Activated T-helper 2 cell treated with anti-CD3 and anti-CD28 coated beads, Interferon-gamma antibody, Interleukin-2, Interleukin-4, amounts not matched to agents 10 μg/mL and 5 μg/mL and 100 μg/mL, durations not matched to agents 14 hours and 24 hours and 36 hours (primary cell): ENCODE measurements around the gene KDM2A. TPM values are rescaled to one million over a fixed set of nuclear protein-coding genes. Genes with fewer than 3 reads are reported as not detected.

Source experiments
- DNase-seq: peaks from one replicate; pipeline ENCODE4 v3.0.0; 2021; ENCODE audit warnings: low spot score
- H3K27ac Mint-ChIP-seq: one replicate; pipeline ENCODE4 v1.8.0; 2021; ENCODE audit warnings: mixed read lengths
- H3K27me3 Mint-ChIP-seq: one replicate; pipeline ENCODE4 v1.8.0; 2021; ENCODE audit warnings: low read depth, mixed read lengths
- H3K36me3 Mint-ChIP-seq: one replicate; pipeline ENCODE4 v1.8.0; 2021; ENCODE audit warnings: low read depth, mixed read lengths
- H3K4me1 Mint-ChIP-seq: one replicate; pipeline ENCODE4 v1.8.0; 2021; ENCODE audit warnings: low read depth, mixed read lengths
- H3K4me3 Mint-ChIP-seq: one replicate; pipeline ENCODE4 v1.8.0; 2021; ENCODE audit warnings: low read depth, mild to moderate bottlenecking, moderate library complexity, mixed read lengths
- H3K9me3 Mint-ChIP-seq: one replicate; pipeline ENCODE4 v1.8.0; 2021; ENCODE audit warnings: mixed read lengths
- intact Hi-C: fragments of 100-400 bp; cut with micrococcal nuclease; formaldehyde crosslinking; loops from one replicate; pipeline ENCODE4 v1.15.1; 2023
- total RNA-seq: library from RNA; stranded (reverse); gene quantifications from 2 replicates; pipeline ENCODE4 v1.2.3, GENCODE V29; 2022

KDM2A gene
- total RNA-seq, 1 donor from 2014 or later = 96.0 TPM

DNA sequence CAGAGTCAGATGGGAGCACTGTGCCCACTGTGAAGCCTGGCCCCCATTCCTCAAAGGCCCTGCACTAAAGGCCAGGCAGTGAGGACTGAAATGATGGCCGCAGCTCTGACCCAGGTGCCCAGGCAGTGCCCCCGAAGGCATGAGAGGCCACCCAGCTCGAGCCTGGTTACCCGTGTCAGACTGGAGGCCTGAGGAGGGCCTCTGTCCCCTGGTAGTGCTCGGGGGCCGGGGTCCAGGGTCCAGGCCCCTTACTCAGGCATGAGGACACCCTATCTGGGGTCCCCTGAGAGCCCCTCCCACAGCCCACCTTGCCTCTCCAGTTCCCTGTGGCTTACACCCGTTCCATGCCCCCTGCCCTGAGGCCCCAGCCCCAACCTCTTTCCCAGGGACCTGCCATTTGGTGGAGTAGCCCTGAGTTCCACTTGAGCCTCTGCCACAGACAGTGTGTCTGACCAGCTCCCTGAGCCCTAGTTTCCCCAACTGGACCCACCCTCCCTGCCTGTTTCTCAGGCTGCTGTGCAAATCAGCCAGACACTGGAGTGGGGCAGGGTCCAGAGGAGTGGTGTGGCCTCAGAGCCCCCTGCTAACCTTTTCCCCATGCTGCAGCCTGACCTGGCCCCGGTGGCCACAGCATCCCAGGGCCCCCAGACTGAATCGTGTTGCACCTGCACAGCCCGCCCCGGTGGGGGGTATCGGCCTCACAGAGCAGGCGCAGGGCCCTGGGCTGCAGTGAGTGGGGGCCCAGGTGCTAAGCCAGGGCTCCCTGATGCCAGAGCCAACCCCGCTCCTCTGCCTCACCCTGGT lies 159.3 kb downstream of the KDM2A start:
- no peaks in the 10 kb centered on the region for H3K9me3 Mint-ChIP-seq
- intact Hi-C loops = no loop called here
- H3K4me1 Mint-ChIP-seq = peaks cover 40% of the 10 kb centered on the region
- no peaks in the 10 kb centered on the region for H3K27me3 Mint-ChIP-seq
- peak overlapping the region; percentile 71 for H3K4me3 Mint-ChIP-seq
- peaks cover 85% of the 10 kb centered on the region for H3K36me3 Mint-ChIP-seq
- H3K27ac Mint-ChIP-seq = peak overlapping the region; percentile 98
- no peak for DNase-seq

DNA sequence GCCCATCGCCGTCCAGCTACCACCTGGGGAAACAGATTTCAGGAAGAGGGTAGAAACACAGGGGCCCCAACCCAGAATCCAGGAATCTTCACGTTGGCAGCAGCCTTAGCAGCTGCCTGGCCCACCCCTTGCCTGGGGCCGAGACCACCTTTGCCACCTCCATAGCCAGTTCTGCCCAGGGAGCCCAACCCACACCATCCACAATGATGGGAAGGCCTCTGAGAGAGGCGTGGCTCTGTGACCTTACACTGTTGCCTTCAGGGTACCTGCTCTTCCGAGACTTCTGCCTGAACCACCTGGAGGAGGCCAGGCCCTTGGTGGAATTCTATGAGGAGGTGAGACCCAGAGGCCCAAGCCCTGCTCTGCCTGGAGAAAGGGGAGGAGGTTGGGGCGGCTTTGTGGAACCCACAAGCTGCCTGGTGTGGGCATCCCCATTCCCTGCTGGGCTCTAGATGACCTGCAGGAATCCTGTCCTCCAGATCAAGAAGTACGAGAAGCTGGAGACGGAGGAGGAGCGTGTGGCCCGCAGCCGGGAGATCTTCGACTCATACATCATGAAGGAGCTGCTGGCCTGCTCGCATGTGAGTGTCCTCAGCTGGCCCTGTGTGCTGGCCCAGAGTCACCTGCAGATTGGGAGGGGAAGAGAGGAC lies 160.0 kb downstream of the KDM2A start:
- no peak for DNase-seq
- H3K4me3 Mint-ChIP-seq = peak overlapping the region; percentile 57
- H3K27me3 Mint-ChIP-seq = no peaks in the 10 kb centered on the region
- intact Hi-C loops = no loop called here
- H3K4me1 Mint-ChIP-seq = peaks cover 40% of the 10 kb centered on the region
- H3K36me3 Mint-ChIP-seq = peaks cover 91% of the 10 kb centered on the region
- no peaks in the 10 kb centered on the region for H3K9me3 Mint-ChIP-seq
- H3K27ac Mint-ChIP-seq = peak overlapping the region; percentile 75

DNA sequence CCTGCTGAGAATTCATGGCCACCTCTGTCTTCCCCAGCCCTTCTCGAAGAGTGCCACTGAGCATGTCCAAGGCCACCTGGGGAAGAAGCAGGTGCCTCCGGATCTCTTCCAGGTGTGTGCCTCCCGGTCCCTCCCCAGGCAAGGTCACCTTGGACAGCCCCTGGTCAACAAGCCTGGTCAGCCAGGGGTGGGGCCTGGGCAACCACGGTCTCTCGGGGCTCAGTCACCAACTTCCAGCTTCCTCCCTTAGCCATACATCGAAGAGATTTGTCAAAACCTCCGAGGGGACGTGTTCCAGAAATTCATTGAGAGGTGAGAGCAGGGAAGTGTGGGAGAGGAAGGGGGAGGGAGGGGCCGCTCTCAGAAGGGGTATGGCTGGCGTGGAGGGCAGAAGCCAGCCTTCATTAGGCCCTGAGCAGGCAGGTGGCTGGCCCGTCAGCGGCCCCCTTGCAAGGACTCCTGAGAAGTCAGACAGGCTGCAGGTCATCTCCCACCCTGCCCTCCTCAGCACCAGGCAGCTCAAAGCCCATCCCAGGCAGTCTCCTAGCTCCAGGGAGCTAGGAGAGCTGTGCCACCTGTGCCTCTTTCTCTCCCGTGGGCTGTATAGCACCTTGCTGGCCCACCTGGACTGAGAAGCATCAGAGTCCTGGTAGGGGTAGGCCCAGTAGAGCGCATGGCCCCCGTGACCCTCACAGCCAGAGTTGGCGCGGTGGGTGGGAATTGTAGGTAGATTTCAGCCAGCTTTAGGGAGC lies 160.7 kb downstream of the KDM2A start:
- Mint-ChIP-seq H3K27me3 (no peaks in the 10 kb centered on the region), H3K9me3 (no peaks in the 10 kb centered on the region), H3K27ac (peak overlapping the region; percentile 78), H3K4me1 (peaks cover 36% of the 10 kb centered on the region), H3K4me3 (peak overlapping the region; percentile 8), H3K36me3 (peaks cover 87% of the 10 kb centered on the region)
- intact Hi-C loops = no loop called here
- no peak for DNase-seq

DNA sequence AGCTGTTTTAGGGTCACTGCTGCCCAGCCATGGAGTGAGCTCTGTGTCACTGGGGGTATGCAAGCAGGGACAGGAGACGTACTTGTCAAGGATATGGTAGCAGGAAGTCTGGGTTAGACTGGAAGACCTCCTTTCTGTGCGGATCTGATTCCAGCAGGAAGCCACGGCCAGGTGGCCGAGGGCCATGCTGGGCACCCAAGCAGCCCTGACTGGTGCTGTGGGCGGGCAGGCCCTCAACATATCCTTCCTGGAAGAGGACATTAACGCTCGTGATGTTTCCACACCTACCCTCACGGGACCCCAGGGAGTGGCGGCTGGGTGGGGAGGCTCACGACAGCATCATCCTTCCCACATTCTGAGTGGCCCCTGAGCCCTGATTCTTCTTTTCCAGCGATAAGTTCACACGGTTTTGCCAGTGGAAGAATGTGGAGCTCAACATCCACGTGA lies 161.3 kb downstream of the KDM2A start:
- H3K36me3 Mint-ChIP-seq = peaks cover 89% of the 10 kb centered on the region

DNA sequence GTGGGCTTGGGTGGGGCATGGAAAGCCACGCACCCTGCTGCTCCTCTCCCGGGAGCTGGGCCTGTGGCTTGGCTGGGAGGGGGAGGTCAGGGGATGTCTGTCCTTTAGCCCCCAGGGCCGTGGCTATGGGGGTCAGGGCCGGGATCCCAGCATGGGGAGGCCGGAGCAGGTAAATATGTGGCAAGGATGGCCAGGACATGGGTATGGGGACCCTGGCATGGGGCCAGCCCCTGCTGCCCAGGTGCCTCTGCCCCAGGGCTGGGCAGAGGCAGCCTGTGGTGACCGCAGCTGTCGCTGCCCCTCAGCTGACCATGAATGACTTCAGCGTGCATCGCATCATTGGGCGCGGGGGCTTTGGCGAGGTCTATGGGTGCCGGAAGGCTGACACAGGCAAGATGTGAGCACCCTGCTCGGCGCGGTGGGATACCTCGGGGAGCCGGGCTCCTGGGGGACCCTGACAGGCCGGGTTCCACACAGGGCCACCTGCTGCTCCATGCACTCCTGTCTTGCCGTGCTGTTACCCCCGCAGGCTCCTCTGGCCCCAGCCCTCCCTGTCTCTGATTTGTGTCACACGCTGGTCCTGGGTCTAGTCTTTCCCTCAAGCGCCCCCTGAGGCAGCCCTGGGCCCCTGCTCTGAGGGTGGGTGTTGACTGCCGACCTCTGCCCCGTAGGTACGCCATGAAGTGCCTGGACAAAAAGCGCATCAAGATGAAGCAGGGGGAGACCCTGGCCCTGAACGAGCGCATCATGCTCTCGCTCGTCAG lies 161.9 kb downstream of the KDM2A start:
- Mint-ChIP-seq H3K4me3 (no peak overlapping the region), H3K9me3 (no peaks in the 10 kb centered on the region), H3K4me1 (peaks cover 29% of the 10 kb centered on the region), H3K36me3 (peaks cover 88% of the 10 kb centered on the region), H3K27me3 (no peaks in the 10 kb centered on the region), H3K27ac (no peak overlapping the region)
- intact Hi-C loops = no loop called here
- no peak for DNase-seq

More for the DNA sequence above, 161.3 kb downstream of the KDM2A start:
- Mint-ChIP-seq H3K9me3 (no peaks in the 10 kb centered on the region), H3K27me3 (no peaks in the 10 kb centered on the region), H3K4me1 (peaks cover 34% of the 10 kb centered on the region), H3K4me3 (no peak overlapping the region), H3K27ac (peak overlapping the region; percentile 78)
- no peak for DNase-seq
- intact Hi-C loops = no loop called here

DNA sequence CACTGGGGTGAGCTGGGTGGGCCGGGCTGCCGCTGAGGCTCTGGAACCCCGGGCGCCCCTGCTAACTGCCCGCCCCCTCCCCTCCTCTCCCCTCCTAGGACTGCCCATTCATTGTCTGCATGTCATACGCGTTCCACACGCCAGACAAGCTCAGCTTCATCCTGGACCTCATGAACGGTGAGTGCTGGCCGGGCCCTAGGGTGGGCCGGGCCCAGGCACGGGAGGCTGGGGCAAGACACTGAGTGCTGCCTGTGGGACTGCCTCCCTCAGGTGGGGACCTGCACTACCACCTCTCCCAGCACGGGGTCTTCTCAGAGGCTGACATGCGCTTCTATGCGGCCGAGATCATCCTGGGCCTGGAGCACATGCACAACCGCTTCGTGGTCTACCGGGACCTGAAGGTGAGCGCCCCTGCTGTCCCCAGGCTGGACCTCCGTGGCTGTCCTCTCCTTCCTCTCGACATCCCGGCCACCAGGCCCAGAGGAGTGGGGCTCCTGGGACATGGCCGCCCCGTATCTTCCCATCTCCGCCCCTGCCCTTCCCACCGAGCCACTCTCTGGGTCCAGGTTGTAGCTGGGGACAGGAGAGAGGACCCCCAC lies 162.6 kb downstream of the KDM2A start:
- peaks cover 29% of the 10 kb centered on the region for H3K4me1 Mint-ChIP-seq
- no peaks in the 10 kb centered on the region for H3K27me3 Mint-ChIP-seq
- H3K9me3 Mint-ChIP-seq = no peaks in the 10 kb centered on the region
- intact Hi-C loops = no loop called here
- H3K4me3 Mint-ChIP-seq = no peak overlapping the region
- no peak for DNase-seq
- H3K36me3 Mint-ChIP-seq = peaks cover 86% of the 10 kb centered on the region
- H3K27ac Mint-ChIP-seq = no peak overlapping the region

DNA sequence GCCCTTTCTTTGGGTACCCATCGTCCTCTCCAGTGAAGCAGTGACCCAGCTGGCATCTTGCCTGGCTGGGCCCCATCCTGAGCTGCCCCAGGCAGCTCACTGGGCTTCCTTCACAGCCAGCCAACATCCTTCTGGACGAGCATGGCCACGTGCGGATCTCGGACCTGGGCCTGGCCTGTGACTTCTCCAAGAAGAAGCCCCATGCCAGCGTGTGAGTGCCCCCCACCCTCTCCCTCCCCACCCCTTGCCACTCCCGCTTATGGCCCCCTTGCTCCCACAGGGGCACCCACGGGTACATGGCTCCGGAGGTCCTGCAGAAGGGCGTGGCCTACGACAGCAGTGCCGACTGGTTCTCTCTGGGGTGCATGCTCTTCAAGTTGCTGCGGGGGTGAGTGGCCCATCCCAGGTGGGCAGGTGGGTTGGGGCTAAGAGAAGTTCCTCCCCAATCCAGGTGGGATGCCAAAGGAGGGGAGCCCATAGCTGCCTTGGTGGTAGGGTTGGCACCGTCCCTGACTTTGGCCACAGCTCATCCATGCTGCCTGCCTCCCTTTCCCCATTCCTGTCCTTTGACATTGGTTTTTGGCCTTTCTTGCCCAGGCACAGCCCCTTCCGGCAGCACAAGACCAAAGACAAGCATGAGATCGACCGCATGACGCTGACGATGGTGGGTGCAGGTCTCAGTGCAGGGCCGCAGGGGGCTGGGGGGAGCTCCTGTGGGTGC lies 163.3 kb downstream of the KDM2A start:
- intact Hi-C loops = no loop called here
- H3K4me3 Mint-ChIP-seq = no peak overlapping the region
- H3K27ac Mint-ChIP-seq = peak overlapping the region; percentile 35
- DNase-seq = no peak
- no peaks in the 10 kb centered on the region for H3K27me3 Mint-ChIP-seq
- H3K4me1 Mint-ChIP-seq = peaks cover 32% of the 10 kb centered on the region
- peaks cover 86% of the 10 kb centered on the region for H3K36me3 Mint-ChIP-seq
- H3K9me3 Mint-ChIP-seq = no peaks in the 10 kb centered on the region

DNA sequence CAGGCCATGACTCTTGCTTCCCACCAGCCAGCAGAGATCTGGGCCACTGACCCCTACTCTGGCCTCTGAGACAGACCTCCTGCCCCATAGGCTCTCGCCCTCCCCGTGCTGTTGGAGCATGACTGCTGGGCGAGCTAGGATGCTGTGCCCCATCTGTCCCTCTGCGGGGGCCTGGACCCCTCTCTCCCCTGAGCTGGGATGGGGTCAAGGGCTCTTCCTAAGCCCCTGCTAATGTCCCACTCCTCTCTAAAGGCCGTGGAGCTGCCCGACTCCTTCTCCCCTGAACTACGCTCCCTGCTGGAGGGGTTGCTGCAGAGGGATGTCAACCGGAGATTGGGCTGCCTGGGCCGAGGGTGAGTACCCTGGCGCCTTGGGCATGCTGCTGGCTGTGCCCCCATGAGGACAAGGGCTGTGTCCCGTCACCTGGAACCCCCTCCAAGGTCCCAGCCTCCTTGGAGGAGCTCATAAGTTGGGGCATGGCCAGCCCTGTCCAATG lies 163.9 kb downstream of the KDM2A start:
- no peaks in the 10 kb centered on the region for H3K9me3 Mint-ChIP-seq
- intact Hi-C loops = no loop called here
- no peak for DNase-seq
- H3K36me3 Mint-ChIP-seq = peaks cover 86% of the 10 kb centered on the region
- no peak overlapping the region for H3K4me3 Mint-ChIP-seq
- H3K27ac Mint-ChIP-seq = peak overlapping the region; percentile 35
- H3K27me3 Mint-ChIP-seq = no peaks in the 10 kb centered on the region
- H3K4me1 Mint-ChIP-seq = peaks cover 36% of the 10 kb centered on the region

DNA sequence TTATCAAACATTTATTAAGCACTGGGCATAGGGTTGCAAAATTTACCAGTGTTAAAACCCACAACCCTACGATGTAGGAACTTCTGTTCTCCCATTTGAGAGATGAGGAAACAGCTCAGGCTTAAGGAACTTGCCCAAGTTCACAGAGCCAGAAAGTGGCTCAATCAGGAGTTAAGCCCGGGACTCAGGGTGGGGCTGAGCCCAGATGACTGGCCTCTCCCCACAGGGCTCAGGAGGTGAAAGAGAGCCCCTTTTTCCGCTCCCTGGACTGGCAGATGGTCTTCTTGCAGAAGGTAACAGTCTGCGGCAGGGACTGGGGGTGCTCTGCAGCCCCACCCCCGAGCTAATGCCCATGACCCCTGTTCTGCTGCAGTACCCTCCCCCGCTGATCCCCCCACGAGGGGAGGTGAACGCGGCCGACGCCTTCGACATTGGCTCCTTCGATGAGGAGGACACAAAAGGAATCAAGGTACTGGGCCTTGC lies 164.5 kb downstream of the KDM2A start:
- H3K9me3 Mint-ChIP-seq = no peaks in the 10 kb centered on the region
- intact Hi-C loops = no loop called here
- peaks cover 84% of the 10 kb centered on the region for H3K36me3 Mint-ChIP-seq
- no peak overlapping the region for H3K27ac Mint-ChIP-seq
- DNase-seq = no peak
- H3K4me1 Mint-ChIP-seq = peaks cover 39% of the 10 kb centered on the region
- H3K4me3 Mint-ChIP-seq = no peak overlapping the region
- H3K27me3 Mint-ChIP-seq = no peaks in the 10 kb centered on the region

DNA sequence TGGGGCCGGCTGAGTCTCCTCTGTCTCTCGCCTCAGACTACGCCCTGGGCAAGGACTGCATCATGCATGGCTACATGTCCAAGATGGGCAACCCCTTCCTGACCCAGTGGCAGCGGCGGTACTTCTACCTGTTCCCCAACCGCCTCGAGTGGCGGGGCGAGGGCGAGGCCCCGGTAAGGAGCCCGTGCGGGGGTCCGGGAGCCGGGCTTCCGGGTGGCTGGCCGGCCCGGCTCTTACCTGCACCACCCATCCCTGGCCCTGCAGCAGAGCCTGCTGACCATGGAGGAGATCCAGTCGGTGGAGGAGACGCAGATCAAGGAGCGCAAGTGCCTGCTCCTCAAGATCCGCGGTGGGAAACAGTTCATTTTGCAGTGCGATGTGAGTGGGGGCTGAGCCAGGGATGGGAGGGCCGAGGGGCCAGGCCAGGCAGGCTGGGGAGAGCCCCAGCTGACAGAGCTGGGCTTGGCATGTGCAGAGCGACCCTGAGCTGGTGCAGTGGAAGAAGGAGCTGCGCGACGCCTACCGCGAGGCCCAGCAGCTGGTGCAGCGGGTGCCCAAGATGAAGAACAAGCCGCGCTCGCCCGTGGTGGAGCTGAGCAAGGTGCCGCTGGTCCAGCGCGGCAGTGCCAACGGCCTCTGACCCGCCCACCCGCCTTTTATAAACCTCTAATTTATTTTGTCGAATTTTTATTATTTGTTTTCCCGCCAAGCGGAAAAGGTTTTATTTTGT lies 165.9 kb downstream of the KDM2A start:
- Mint-ChIP-seq H3K4me1 (peaks cover 32% of the 10 kb centered on the region), H3K4me3 (no peak overlapping the region)
- intact Hi-C loops = loop anchor here (5.0 kb wide), 2 partner anchors 197 to 222 kb away; partner anchors contain the start of genes AIP, CDK2AP2 and PITPNM1

More for the DNA sequence above, 165.9 kb downstream of the KDM2A start:
- Mint-ChIP-seq H3K9me3 (no peaks in the 10 kb centered on the region), H3K27me3 (no peaks in the 10 kb centered on the region), H3K36me3 (peaks cover 75% of the 10 kb centered on the region), H3K27ac (no peak overlapping the region)
- DNase-seq = no peak
